CD4-positive, alpha-beta T cell treated with Interleukin-15 for 4 hours (primary cell): ENCODE results near the gene CDH23.

Source experiments
- DNase-seq: peaks from one replicate; pipeline ENCODE4 v3.0.0-alpha.2; 2020; ENCODE audit warnings: low spot score

CDH23 gene

GRCh38 chr10:71660313-71660712 is 263.6 kb downstream of the CDH23 start:
- DNase-seq = no peak

GRCh38 chr10:71661060-71661622 is 264.4 kb downstream of the CDH23 start:
- no peak for DNase-seq

- no peak for DNase-seq
Observed at GRCh38 chr10:71661779-71662336, 265.1 kb downstream of the CDH23 start.

GRCh38 chr10:71663311-71663710 is 266.6 kb downstream of the CDH23 start:
- DNase-seq = no peak

GRCh38 chr10:71664585-71664984 is 267.9 kb downstream of the CDH23 start:
- no peak for DNase-seq

GRCh38 chr10:71665456-71665855 is 268.7 kb downstream of the CDH23 start:
- no peak for DNase-seq

- DNase-seq = no peak
Observed at GRCh38 chr10:71666639-71667386, 270.1 kb downstream of the CDH23 start.

- DNase-seq = no peak
Observed at GRCh38 chr10:71667387-71667752, 270.6 kb downstream of the CDH23 start.

GRCh38 chr10:71671994-71672946 is 275.6 kb downstream of the CDH23 start:
- no peak for DNase-seq

- DNase-seq = no peak
Observed at GRCh38 chr10:71675295-71675970, 278.7 kb downstream of the CDH23 start.

GRCh38 chr10:71677261-71677660 is 280.5 kb downstream of the CDH23 start:
- no peak for DNase-seq

GRCh38 chr10:71678057-71678805 is 281.5 kb downstream of the CDH23 start:
- DNase-seq = no peak

GRCh38 chr10:71679425-71679824 is 282.7 kb downstream of the CDH23 start:
- no peak for DNase-seq

- no peak for DNase-seq
Observed at GRCh38 chr10:71681977-71682376, 285.3 kb downstream of the CDH23 start.

- DNase-seq = no peak
Observed at GRCh38 chr10:71683301-71683700, 286.6 kb downstream of the CDH23 start.

- DNase-seq = no peak
Observed at GRCh38 chr10:71684356-71685173, 287.8 kb downstream of the CDH23 start.

- DNase-seq = no peak
Observed at GRCh38 chr10:71685554-71686232, 289.0 kb downstream of the CDH23 start.

- no peak for DNase-seq
Observed at GRCh38 chr10:71687077-71687476, 290.4 kb downstream of the CDH23 start.

- no peak for DNase-seq
Observed at GRCh38 chr10:71687480-71687879, 290.8 kb downstream of the CDH23 start.

- DNase-seq = no peak
Observed at GRCh38 chr10:71688256-71688655, 291.5 kb downstream of the CDH23 start.
